Vagina (tissue), 2 donors: ENCODE data around the gene AK6.
A peak's percentile ranks its signal among the peaks of the same experiment; 100 is the strongest.

Experiments used
- POLR2A ChIP-seq, 2 donors: fragments of 450-650 bp; IDR thresholded peaks; one replicate each; pipeline ENCODE4 v1.6.1; 2017; ENCODE audit warnings: antibody characterized with exemption in 2 of 2, mild to moderate bottlenecking in 2 of 2, moderate library complexity in 2 of 2
- TF ChIP-seq, protein P1 (sequence below), 3 experiments: fragments of 450-650 bp in 2 of 3; fragments of 200-600 bp in 1 of 3; sonication (generic) in 1 of 3; IDR thresholded peaks; one replicate each; pipeline ENCODE4 v1.5.1; 2017 to 2019; ENCODE audit warnings: antibody characterized with exemption in 3 of 3, mild to moderate bottlenecking in 2 of 3, moderate library complexity in 2 of 3

DNA sequence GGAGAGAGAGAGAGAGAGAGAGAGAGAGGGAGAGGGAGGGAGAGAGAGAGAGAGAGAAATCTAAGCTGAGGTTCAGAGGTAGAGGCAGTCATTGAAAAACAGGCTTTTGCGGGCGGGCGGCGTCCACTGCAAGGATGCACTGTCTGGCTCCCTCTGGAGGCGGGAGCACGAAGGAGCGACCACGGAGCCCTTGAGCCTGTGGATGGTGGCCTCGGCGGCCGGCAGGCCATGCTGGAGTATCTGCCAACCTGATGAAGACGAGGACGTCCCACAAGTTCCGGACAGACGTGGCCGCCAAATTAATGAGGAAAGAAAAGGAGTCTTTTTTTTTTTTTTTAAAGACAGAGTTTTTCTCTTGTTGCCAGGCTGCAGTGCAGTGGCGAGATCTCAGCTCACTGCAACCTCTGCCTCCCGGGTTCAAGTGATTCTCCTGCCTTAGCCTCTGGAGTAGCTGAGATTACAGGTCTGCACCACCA lies 34.5 kb downstream of the AK6 start:
- TF ChIP-seq, protein P1, sequence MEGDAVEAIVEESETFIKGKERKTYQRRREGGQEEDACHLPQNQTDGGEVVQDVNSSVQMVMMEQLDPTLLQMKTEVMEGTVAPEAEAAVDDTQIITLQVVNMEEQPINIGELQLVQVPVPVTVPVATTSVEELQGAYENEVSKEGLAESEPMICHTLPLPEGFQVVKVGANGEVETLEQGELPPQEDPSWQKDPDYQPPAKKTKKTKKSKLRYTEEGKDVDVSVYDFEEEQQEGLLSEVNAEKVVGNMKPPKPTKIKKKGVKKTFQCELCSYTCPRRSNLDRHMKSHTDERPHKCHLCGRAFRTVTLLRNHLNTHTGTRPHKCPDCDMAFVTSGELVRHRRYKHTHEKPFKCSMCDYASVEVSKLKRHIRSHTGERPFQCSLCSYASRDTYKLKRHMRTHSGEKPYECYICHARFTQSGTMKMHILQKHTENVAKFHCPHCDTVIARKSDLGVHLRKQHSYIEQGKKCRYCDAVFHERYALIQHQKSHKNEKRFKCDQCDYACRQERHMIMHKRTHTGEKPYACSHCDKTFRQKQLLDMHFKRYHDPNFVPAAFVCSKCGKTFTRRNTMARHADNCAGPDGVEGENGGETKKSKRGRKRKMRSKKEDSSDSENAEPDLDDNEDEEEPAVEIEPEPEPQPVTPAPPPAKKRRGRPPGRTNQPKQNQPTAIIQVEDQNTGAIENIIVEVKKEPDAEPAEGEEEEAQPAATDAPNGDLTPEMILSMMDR (IDR thresholded peaks at IDR 0.05), result peak; percentile 15 to 44 (median 39)
- no peak for TF ChIP-seq POLR2A (IDR thresholded peaks at IDR 0.05)
